GM23338 (cell line): Measurements from ENCODE around the gene LMAN2L.

Experiments used
- CTCF ChIP-seq, 2 experiments: fragments of 200-600 bp in 1 of 2; sonication (generic) in 1 of 2; conservative IDR thresholded peaks; 2 replicates each; pipeline versions ENCODE4 v1.5.1 to v1.6.1; 2016 to 2017; ENCODE audit warnings: antibody characterized with exemption in 2 of 2, low read depth in 2 of 2, mild to moderate bottlenecking in 2 of 2, moderate library complexity in 1 of 2
- EZH2 ChIP-seq: fragments of 200-600 bp; sonication (generic); IDR thresholded peaks from one replicate; pipeline ENCODE4 v1.8.0; 2017; ENCODE audit warnings: antibody characterized with exemption, mild to moderate bottlenecking, low read depth; ENCODE audit not compliant: unreplicated experiment
- JUNB ChIP-seq: IDR thresholded peaks from one replicate; pipeline ENCODE4 v1.6.1; 2016; ENCODE audit warnings: antibody characterized with exemption; ENCODE audit not compliant: unreplicated experiment
- POLR2AphosphoS5 ChIP-seq: IDR thresholded peaks from 2 replicates; pipeline ENCODE4 v1.6.1; 2016; ENCODE audit warnings: antibody characterized with exemption, low read depth

- TF ChIP-seq CTCF (conservative IDR thresholded peaks at IDR 0.05; ENCODE audit: low read depth in 2 of 2) (no peak), JUNB (no peak), EZH2 (no peak), POLR2AphosphoS5 (no peak)
These were observed 19.7 kb upstream of the LMAN2L start for GRCh38 chr2:96759548-96759947.
